ENCODE measurements around the gene SERAC1.
"Not testable (repeated sequence)": the region's sequence is repeated elsewhere in the genome, so short reads cannot be mapped to it uniquely, and the experiment has no call there.

Gene SERAC1

DNA sequence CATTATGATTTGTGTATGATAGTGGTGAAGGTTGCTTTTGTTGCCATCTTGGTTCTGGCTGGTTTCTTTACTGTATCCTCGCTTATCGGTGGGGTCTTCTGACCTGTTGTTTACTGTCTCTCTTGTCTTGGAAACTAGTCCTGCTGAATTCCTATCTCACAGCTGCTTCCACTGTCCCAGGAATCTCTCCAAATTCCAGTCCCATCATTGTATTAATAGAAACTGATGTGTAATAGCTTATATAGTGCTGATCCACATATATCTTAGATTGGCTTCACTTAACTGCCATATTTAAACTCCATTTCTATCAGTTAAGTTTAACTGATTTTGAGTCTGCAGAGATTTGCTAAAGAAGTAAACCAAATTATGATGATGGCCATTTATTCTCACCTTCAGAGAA lies 6.0 kb upstream of the SERAC1 start:
- no peak for DNase-seq

DNA sequence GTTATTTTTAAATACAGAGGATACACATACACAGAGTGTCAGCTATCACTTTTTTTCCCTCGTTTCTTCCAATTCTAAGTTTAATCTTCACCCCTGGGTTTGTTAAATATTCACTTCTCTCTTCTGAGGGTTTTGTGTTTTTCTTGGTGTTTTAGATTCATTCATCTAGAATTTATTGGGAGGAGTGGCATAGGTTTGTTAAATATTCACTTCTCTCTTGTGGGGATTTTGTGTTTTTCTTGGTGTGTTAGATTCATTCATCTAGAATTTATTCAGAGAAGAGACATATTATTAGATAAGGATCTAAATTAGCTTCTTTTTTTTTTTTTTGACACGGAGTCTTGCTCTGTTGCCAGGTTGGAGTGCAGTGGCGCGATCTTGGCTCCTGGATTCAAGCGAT lies 3.9 kb upstream of the SERAC1 start:
- no peak for DNase-seq

DNA sequence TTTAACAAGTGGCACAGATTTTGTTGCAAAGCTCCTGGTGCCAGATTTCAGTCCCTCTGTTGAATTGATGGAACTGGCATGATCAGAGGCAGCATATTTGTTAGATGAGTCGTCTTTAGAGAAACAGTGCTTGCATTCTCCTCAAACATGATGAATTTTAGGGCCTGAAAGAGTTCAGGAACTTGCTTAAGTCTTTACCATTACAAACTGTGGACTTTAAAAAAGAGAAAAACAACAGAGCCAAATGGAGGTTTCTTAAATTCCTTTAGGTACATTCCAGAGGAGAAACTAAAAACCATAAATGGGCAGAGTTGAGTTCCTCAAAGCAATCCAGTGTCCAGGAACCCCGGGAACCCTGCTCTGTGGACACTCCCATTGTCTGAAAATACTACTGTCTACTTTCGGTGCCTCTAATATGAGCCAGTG lies 2.6 kb upstream of the SERAC1 start:
- DNase-seq = no peak

DNA sequence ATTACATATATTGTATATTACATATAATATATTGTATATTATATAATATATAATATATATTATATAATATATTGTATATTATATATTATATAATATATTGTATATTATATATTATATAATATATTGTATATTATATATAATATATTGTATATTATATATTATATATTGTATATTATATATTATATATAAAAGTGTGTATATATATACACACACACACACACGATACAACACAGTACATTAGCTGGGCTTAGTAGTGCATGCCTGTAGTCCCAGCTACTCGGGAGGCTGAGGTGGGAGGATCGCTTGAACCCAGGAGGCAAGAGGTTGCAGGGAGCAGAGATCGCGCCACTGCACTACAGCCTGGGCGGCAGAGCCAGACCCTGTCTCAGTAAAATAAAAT lies 1.6 kb upstream of the SERAC1 start:
- DNase-seq = not testable (repeated sequence)

DNA sequence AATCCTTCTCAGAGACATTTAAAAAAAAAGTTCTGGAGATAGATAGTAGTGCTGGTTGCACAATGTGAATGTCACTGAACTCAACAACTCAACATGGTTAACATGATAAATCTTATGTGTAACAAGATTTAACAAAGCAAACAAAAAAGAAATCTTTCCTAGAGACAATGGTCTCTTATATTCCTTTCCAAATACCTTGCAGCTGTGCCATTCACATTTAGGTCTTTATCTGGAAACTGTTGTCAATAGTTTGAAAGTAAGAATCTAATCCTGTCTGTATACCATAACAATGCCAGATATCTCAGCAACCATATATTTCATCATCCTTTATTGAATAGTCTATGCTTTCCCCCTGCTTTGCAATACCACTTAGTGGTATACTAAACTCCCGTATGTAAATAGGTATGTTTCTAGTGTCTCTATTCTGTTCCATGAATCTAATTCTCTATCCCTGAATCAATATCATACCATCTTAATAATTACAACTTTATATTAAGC lies 2.1 kb downstream of the SERAC1 start:
- DNase-seq = no peak

DNA sequence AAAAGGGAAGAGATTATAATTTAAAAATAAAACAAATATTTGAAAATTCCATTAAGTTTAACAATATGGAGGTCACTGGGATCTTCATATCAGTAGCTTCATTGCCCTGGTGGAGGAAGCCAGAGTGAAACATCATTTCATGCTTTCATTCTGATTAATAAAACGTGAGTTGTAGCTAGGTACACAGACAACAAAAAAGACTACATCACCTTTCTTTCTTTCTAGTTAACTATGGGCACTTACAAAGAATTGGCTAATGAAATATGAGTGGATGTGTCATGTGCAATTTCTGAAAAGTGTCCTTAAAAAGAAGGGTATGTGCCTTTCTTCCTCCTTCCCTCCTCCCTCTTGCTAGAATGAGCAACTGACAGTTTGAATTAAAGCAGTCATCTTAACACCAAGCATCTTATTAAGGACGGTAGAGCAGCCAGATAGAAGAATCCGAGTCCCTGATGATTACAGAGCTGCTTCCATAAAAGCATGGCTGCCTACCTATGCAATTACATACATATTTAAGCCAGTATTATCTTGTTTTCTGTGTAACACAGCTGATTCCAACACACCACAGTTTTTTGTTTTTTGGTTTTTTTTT lies 3.4 kb downstream of the SERAC1 start:
- no peak for DNase-seq

DNA sequence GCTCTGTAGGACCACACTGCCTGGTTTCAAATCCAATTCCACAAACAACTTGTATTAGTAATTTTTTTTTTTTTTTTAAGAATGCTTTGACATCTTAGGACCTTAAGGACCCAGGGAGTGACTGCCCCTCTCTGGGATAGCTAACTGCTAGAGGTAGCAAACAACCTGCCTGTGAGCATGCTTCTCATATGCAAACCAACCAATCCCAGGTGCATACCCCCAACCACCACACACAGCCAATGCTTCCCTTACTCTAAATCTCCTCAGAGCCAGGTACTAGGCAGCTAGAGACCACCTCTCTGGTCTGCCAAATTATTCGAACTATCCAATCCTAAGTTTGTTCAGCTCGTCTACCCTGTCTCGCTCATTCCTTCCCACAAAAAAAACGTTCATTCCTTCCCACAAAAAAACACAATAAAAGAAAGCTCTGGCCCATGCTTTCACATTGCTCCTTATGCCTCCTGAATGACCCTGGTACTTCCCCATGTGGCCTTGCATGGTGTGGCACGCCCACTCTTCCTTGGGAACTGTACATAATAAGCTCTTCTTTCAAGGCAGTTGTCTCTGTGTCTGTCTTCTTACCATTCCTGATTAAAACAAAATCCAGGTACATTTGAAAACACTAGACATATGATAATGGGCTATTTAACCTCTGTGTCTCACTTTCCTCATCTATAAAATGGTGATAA lies 6.4 kb downstream of the SERAC1 start:
- no peak for DNase-seq

DNA sequence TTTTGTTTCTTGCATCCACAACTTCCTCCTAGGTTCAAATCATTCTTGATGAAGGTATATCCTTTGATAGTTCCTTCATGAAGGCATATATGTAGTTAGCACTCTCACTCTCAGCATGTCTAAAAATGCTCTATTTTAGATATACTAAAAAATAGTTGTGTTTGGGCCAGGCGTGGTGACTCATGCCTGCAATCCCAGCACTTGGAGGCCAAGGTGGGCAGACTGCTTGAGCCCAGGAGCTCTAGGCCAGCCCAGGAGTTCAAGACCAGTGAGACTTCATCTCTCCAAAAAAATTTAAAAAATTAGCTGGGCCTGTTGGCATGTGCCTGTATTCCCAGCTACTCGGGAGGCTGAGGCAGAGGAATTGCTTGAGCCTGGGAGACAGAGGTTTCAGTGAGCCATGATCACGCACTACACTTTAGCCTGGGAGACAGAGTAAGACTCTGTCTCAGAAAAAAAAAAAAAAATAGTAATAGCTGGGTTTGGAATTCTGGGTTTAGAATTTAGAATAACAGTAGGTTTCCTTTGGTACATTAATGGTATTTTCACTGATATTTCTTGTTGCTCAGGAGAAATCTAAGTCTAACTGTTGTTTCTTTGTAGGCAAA lies 7.0 kb downstream of the SERAC1 start:
- DNase-seq = no peak

DNA sequence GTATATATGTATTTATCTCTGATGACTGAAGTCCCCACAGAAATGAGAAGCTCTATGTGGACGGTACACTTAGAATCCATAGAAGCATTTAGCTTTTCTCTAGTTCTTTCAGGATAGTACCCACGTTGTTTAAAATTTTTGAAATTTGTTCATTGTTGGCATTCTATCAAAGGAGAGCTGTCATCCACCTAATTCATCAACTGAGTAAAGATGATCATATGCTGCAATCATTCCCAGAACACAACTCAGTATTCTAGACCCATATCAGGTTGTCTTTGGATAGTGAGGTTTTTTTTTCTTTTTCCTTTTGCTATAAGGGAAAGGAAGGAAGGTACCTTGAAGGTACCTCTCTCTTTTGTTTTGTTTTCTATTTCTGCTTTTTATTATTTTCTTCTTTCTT lies 9.3 kb downstream of the SERAC1 start:
- no peak for DNase-seq

DNA sequence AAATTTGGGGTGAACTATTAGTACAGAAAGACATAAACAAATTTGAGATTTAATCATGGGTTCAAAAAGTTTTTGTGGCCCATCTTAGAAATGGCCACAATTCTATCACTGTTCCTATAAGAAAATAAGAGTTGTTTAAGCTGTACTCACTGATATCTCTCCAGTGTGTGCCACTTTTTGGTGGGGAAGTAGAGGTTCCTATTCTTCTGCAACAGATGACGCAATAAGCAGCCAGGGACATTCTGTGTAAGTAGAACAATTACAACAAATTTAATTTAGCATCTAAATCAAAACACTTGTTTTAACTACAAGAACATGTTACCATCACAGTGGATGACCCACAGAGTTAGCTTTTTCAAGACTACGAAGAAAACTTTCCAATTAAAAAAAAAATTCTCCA lies 9.9 kb downstream of the SERAC1 start:
- no peak for DNase-seq

DNA sequence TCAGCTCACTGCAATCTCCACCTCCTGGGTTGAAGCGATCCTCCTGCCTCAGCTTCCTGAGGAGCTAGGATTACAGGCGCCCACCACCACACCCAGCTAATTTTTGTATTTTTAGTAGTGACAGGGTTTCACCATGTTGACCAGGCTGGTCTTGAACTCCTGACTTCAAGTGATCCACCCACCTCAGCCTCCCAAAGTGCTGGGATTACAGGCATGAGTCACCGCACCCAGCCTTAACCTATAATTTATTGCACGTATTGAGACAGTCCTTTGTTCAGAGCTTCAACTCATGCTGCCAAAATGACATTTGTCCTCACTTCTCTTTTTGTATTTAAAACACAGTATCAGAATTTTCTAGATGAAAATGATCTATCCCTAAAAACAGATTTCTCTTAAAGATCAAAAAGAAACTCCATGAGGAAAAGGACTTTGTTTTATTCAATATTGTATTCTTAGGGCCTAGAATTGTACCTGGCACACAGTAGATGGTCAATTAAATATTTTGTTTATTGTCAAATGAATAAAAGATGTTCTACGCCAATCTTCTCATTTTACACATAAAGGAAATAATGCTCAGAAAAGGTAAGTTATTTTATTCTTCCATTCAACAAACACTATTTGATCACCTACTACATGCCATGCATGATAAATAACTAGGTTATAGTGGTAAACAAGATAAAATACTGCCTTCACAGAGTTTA lies 10.8 kb downstream of the SERAC1 start:
- DNase-seq = no peak

DNA sequence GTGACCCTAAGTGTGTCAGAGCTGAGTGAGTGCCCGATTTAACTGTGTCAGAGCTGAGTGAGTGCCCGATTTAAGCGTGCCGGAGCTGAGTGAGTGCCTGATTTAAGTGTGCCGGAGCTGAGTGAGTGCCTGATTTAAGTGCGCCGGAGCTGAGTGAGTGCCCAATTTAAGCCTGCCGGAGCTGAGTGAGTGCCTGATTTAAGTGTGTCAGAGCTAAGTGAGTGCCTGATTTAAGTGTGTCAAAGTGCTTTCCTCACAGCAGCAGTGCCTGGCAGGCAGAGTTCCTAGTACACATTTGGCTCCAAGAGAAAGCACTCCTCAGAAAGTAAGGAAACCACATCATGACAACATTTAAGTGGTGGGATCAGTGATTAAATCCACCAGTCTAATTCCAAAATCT lies 13.2 kb downstream of the SERAC1 start:
- no peak for DNase-seq

DNA sequence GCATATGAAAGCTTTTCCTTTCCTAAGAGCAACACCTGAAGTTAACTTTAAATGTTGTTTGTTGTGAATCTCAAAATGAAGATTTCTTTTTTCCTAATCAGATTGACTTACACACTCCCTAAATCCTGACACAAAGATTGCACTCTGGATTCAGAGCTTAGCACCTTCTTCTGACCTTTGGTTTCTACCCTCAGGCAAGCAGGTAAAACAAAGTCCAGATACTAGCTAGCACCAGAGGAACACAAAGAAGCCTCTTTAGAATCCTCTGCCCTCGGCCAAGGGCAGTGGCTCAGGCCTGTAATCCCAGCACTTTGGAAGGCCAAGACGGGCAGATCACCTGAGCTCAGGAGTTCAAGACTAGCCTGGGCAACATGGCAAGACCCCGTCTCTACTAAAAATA lies 14.5 kb downstream of the SERAC1 start:
- no peak for DNase-seq

DNA sequence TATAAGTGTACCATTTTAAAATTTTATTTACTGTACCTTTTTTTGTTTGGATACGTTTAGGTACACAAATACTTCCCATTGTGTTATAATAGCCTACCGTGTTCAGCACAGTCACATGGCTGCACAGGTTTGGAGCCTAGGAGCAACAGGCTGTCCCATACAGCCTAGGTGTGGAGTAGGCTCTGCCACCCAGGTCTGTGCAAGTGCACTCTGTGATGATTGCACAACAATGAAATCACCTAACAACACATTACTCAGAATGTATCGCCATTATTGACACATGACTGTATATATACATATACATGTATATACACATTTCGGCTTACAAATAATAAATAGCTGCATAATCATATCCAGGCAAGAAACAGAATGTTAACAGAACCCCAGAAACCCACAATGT lies 15.4 kb downstream of the SERAC1 start:
- DNase-seq = no peak

DNA sequence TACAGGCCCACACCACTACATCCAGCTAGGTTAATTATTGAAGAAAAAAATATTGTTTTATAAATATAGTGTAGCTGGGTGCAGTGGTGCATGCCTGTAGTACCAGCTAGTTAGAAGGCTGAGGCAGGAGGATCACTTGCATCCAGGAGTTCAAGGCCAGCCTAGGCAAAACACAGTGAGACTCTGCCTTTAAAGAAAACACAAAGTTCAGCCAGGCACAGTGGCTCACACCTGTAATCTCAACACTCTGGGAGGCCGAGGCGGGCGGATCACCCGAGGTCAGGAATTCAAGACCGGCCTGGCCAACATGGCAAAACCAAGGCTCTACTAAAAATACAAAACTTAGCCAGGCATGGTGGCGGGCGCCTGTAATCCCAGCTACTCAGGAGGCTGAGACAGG lies 16.0 kb downstream of the SERAC1 start:
- DNase-seq = not testable (repeated sequence)

DNA sequence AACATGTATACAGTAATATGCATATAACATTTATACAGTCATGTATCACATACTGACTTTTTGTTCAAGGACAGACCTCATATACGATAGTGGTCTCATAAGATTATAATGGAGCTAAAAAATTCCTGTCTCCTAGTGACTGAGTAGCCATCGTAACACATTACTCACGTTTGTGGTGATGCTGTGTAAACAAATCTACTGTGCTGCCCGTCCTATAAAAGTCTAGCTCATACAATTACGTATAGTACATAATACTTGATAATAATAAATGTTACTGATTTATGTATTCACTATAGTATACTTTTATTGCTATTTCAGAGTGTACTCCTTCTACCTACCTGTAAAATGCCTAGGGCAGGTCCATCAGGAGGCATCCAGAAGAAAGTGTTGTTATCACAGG lies 17.4 kb downstream of the SERAC1 start:
- DNase-seq = no peak

DNA sequence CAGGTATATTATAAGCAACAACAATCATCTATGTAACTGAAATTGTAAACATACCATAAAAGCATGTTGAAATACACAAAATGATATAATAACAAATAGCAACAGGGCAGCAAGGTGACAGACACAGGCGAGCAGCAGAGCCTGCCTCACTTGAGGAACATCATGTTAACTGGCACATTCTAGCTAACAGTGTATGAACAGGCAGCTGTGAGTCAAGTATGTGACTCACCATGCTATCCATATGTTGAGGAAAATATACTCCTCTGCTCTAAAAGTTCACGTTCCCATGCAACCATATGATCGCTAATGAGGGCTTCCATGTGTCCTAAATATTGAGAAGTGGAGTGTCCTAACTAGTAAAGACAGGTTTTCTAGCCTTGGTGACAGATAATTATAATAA lies 18.4 kb downstream of the SERAC1 start:
- no peak for DNase-seq

DNA sequence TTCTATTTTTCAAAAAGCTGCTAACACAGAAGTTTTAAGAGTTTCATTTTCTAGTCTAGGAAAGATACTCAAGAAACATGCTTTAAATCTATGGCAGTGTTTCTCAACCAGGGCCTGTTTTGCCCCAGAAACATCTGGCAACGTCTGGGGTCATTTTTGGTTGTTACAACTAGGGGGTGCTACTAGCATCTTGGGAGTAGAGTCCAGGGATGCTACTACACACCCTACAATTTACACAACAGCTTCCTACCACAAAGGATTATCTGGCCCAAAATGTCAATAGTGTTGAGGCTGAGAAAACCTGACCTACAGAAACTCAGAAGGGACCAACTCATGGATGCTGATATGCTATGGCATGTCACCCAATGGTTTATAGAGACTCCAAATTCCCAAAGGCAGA lies 24.4 kb downstream of the SERAC1 start:
- no peak for DNase-seq

DNA sequence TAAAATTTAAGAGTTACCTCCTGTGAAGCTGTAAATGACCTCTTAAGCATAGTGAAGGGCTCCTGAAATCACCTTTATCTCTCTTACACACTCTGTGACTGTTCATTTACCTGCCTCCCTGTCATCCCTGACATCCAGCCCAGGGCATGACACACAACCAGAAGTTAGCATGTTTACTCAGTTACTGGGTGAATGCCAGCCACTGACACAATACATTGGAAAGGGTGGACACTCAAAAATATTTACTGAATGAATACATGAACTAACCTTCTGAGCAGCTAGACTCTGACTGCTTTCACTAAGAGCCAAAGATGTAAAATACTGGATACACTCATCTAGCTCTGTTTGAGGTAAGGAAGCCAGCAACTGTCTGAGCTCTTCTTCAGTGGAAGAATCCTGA lies 25.3 kb downstream of the SERAC1 start:
- no peak for DNase-seq

DNA sequence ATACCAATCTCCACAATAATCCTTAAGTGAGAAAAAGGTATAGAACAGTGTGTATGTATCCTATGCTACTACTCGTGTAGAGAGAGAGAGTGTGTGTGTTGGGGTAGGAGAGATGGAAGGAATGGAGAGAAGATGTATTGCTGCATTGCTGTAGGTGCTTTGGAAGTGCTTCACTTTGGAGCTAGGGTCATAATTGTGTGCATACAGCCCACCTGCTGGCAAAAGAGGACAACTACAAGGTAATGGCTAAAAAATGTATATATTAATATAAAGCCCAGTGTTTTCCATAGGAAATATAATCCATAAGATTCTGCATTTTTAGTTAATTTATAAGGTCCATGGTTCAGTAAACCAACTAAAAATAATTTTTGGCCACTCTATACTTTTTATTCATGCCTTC lies 36.1 kb downstream of the SERAC1 start:
- DNase-seq = no peak

DNA sequence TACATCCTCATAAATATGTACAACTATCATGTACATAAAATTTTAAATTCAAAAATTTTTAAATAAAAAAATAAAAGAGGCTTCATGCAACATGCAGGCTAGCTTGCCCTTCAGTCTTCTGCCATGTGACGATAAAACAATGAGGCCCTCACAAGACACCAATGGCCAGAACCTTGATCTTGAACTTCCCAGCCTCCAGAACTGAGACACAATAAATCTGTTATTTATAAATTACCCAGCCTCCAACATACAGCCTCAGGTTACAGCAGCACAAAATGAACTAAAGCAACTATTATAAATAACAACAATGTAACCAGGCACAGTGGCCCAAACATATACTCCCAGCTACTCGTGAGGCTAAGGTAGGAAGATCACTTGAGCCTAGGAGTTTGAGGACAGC lies 42.8 kb downstream of the SERAC1 start:
- no peak for DNase-seq

DNA sequence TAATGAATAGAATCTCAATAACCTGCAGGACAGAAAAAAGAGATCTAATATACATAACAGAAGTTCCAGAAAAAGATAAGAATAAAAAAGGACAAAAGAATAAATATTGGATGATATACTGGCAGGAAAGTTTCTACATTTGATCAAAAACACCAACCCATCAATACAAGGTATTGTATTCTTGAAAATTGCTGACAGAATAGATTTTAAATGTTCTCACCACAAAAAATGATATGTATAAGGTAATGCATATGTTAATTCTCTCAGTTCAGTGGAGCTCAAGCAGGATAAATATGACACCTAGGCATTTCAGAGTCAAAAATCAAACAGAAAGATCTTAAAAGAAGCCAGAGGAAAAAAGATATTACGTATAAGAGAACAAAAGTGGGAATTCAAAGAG lies 43.8 kb downstream of the SERAC1 start:
- no peak for DNase-seq

DNA sequence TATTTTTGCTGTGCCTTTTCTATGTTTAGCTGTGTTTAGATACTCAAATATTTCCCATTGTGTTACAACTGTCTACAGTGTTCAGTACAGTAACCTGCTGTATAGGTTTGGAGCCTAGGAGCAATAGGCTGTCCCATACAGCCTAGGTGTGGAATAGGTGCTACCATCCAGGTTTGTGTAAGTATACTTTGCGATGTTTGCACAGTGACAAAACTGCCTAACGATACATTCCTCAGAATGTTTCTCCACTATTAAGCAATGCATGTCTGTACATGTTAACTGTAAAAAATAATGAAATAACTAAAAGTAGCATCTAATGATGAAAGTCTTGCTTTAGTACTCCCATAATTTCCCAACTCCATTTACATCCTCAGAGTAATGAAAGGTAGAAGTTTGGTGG lies 46.0 kb downstream of the SERAC1 start:
- DNase-seq = no peak

DNA sequence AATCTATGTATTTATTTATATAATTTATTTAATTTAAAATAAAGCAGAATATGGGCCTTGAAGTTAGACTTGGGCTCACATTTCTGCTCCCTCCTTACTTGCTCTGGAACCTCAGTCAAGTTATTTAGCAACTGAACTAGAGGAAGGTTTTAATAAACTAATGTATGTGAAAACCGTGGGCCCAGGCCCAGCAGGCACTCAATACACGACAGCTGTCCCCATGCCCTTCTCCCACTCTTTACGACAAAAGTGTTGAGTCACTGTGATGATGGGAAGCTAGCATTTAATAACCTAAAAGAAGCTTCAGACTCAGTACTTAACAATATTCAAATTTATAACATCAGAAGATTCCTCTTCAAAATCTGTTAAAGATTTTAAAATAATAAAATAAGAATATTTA lies 46.7 kb downstream of the SERAC1 start:
- no peak for DNase-seq

Data from GOT3 (cell line).